ENCODE measurements around the gene STX7.

STX7 gene

GRCh38 chr6:132446141-132446854 lies 66.6 kb downstream of the STX7 start:
- Histone ChIP-seq H3K9me3 (ENCODE audit: control insufficient read depth, insufficient read depth, low read length) (0 out of 2 replicates have a peak, but pooled peaks cover 14% of the 10 kb centered on the region), H3K27me3 (ENCODE audit: control insufficient read depth, insufficient read depth, low read length) (no peaks in the 10 kb centered on the region), H3K36me3 (ENCODE audit: control insufficient read depth, insufficient read depth, low read length) (no peaks in the 10 kb centered on the region), H3K4me3 (ENCODE audit: low read depth, low read length) (no peak overlapping the region), H3K9ac (ENCODE audit: low read depth, low read length) (no peak overlapping the region), H3K4me1 (ENCODE audit: control insufficient read depth, insufficient read depth, low read length) (peaks cover 28% of the 10 kb centered on the region), H3K27ac (ENCODE audit: low read depth, low read length) (no peak overlapping the region)

- H3K9ac ChIP-seq (ENCODE audit: low read depth, low read length) = no peak overlapping the region
- H3K4me3 ChIP-seq (ENCODE audit: low read depth, low read length) = no peak overlapping the region
- peaks cover 28% of the 10 kb centered on the region for H3K4me1 ChIP-seq (ENCODE audit: control insufficient read depth, insufficient read depth, low read length)
- no peaks in the 10 kb centered on the region for H3K36me3 ChIP-seq (ENCODE audit: control insufficient read depth, insufficient read depth, low read length)
- H3K27ac ChIP-seq (ENCODE audit: low read depth, low read length) = no peak overlapping the region
- no peaks in the 10 kb centered on the region for H3K27me3 ChIP-seq (ENCODE audit: control insufficient read depth, insufficient read depth, low read length)
- H3K9me3 ChIP-seq (ENCODE audit: control insufficient read depth, insufficient read depth, low read length) = 0 out of 2 replicates have a peak, but pooled peaks cover 14% of the 10 kb centered on the region
Observed at GRCh38 chr6:132445201-132445951, 67.5 kb downstream of the STX7 start.

GRCh38 chr6:132443206-132443605 lies 69.7 kb downstream of the STX7 start:
- H3K36me3 ChIP-seq (ENCODE audit: control insufficient read depth, insufficient read depth, low read length) = no peaks in the 10 kb centered on the region
- 0 out of 2 replicates have a peak, but pooled peaks cover 14% of the 10 kb centered on the region for H3K9me3 ChIP-seq (ENCODE audit: control insufficient read depth, insufficient read depth, low read length)

GRCh38 chr6:132430110-132430509 lies 82.8 kb downstream of the STX7 start:
- Histone ChIP-seq H3K9ac (ENCODE audit: low read depth, low read length) (no peak overlapping the region), H3K4me1 (ENCODE audit: control insufficient read depth, insufficient read depth, low read length) (no peaks in the 10 kb centered on the region), H3K4me3 (ENCODE audit: low read depth, low read length) (no peak overlapping the region), H3K27me3 (ENCODE audit: control insufficient read depth, insufficient read depth, low read length) (no peaks in the 10 kb centered on the region), H3K27ac (ENCODE audit: low read depth, low read length) (no peak overlapping the region), H3K9me3 (ENCODE audit: control insufficient read depth, insufficient read depth, low read length) (no peaks in the 10 kb centered on the region), H3K36me3 (ENCODE audit: control insufficient read depth, insufficient read depth, low read length) (no peaks in the 10 kb centered on the region)

More at GRCh38 chr6:132443206-132443605, 69.7 kb downstream of the STX7 start:
- no peaks in the 10 kb centered on the region for H3K27me3 ChIP-seq (ENCODE audit: control insufficient read depth, insufficient read depth, low read length)
- H3K4me3 ChIP-seq (ENCODE audit: low read depth, low read length) = no peak overlapping the region
- peaks cover 28% of the 10 kb centered on the region for H3K4me1 ChIP-seq (ENCODE audit: control insufficient read depth, insufficient read depth, low read length)
- H3K27ac ChIP-seq (ENCODE audit: low read depth, low read length) = no peak overlapping the region
- no peak overlapping the region for H3K9ac ChIP-seq (ENCODE audit: low read depth, low read length)

GRCh38 chr6:132425176-132425575 lies 87.7 kb downstream of the STX7 start:
- no peak overlapping the region for H3K27ac ChIP-seq (ENCODE audit: low read depth, low read length)
- H3K9ac ChIP-seq (ENCODE audit: low read depth, low read length) = no peak overlapping the region
- no peak overlapping the region for H3K4me3 ChIP-seq (ENCODE audit: low read depth, low read length)
- no peaks in the 10 kb centered on the region for H3K36me3 ChIP-seq (ENCODE audit: control insufficient read depth, insufficient read depth, low read length)
- no peaks in the 10 kb centered on the region for H3K4me1 ChIP-seq (ENCODE audit: control insufficient read depth, insufficient read depth, low read length)
- H3K27me3 ChIP-seq (ENCODE audit: control insufficient read depth, insufficient read depth, low read length) = no peaks in the 10 kb centered on the region
- H3K9me3 ChIP-seq (ENCODE audit: control insufficient read depth, insufficient read depth, low read length) = no peaks in the 10 kb centered on the region

GRCh38 chr6:132423839-132424238 lies 89.1 kb downstream of the STX7 start:
- Histone ChIP-seq H3K9me3 (ENCODE audit: control insufficient read depth, insufficient read depth, low read length) (no peaks in the 10 kb centered on the region), H3K4me3 (ENCODE audit: low read depth, low read length) (no peak overlapping the region)

GRCh38 chr6:132418235-132418965 lies 94.5 kb downstream of the STX7 start:
- Histone ChIP-seq H3K27me3 (ENCODE audit: control insufficient read depth, insufficient read depth, low read length) (no peaks in the 10 kb centered on the region), H3K36me3 (ENCODE audit: control insufficient read depth, insufficient read depth, low read length) (no peaks in the 10 kb centered on the region), H3K4me3 (ENCODE audit: low read depth, low read length) (no peak overlapping the region), H3K27ac (ENCODE audit: low read depth, low read length) (no peak overlapping the region), H3K4me1 (ENCODE audit: control insufficient read depth, insufficient read depth, low read length) (no peaks in the 10 kb centered on the region), H3K9me3 (ENCODE audit: control insufficient read depth, insufficient read depth, low read length) (peaks cover 11% of the 10 kb centered on the region; the same call in 1 of the 2 replicates), H3K9ac (ENCODE audit: low read depth, low read length) (no peak overlapping the region)

More at GRCh38 chr6:132423839-132424238, 89.1 kb downstream of the STX7 start:
- no peak overlapping the region for H3K27ac ChIP-seq (ENCODE audit: low read depth, low read length)
- no peaks in the 10 kb centered on the region for H3K36me3 ChIP-seq (ENCODE audit: control insufficient read depth, insufficient read depth, low read length)
- H3K4me1 ChIP-seq (ENCODE audit: control insufficient read depth, insufficient read depth, low read length) = no peaks in the 10 kb centered on the region
- H3K9ac ChIP-seq (ENCODE audit: low read depth, low read length) = no peak overlapping the region
- H3K27me3 ChIP-seq (ENCODE audit: control insufficient read depth, insufficient read depth, low read length) = no peaks in the 10 kb centered on the region

GRCh38 chr6:132414761-132415160 lies 98.2 kb downstream of the STX7 start:
- Histone ChIP-seq H3K4me1 (ENCODE audit: control insufficient read depth, insufficient read depth, low read length) (no peaks in the 10 kb centered on the region), H3K27me3 (ENCODE audit: control insufficient read depth, insufficient read depth, low read length) (no peaks in the 10 kb centered on the region), H3K4me3 (ENCODE audit: low read depth, low read length) (no peak overlapping the region), H3K9me3 (ENCODE audit: control insufficient read depth, insufficient read depth, low read length) (peaks cover 11% of the 10 kb centered on the region; the same call in 1 of the 2 replicates), H3K9ac (ENCODE audit: low read depth, low read length) (no peak overlapping the region), H3K27ac (ENCODE audit: low read depth, low read length) (no peak overlapping the region), H3K36me3 (ENCODE audit: control insufficient read depth, insufficient read depth, low read length) (no peaks in the 10 kb centered on the region)

GRCh38 chr6:132414322-132414721 lies 98.6 kb downstream of the STX7 start:
- no peak overlapping the region for H3K4me3 ChIP-seq (ENCODE audit: low read depth, low read length)
- H3K27me3 ChIP-seq (ENCODE audit: control insufficient read depth, insufficient read depth, low read length) = no peaks in the 10 kb centered on the region
- H3K36me3 ChIP-seq (ENCODE audit: control insufficient read depth, insufficient read depth, low read length) = no peaks in the 10 kb centered on the region
- no peaks in the 10 kb centered on the region for H3K4me1 ChIP-seq (ENCODE audit: control insufficient read depth, insufficient read depth, low read length)
- H3K27ac ChIP-seq (ENCODE audit: low read depth, low read length) = no peak overlapping the region
- no peak overlapping the region for H3K9ac ChIP-seq (ENCODE audit: low read depth, low read length)
- H3K9me3 ChIP-seq (ENCODE audit: control insufficient read depth, insufficient read depth, low read length) = peaks cover 11% of the 10 kb centered on the region; the same call in 1 of the 2 replicates

- Histone ChIP-seq H3K27me3 (ENCODE audit: control insufficient read depth, insufficient read depth, low read length) (no peaks in the 10 kb centered on the region), H3K27ac (ENCODE audit: low read depth, low read length) (no peak overlapping the region), H3K9ac (ENCODE audit: low read depth, low read length) (no peak overlapping the region), H3K9me3 (ENCODE audit: control insufficient read depth, insufficient read depth, low read length) (peaks cover 11% of the 10 kb centered on the region; the same call in 1 of the 2 replicates), H3K4me1 (ENCODE audit: control insufficient read depth, insufficient read depth, low read length) (no peaks in the 10 kb centered on the region), H3K36me3 (ENCODE audit: control insufficient read depth, insufficient read depth, low read length) (no peaks in the 10 kb centered on the region), H3K4me3 (ENCODE audit: low read depth, low read length) (no peak overlapping the region)
Observed at GRCh38 chr6:132413499-132413802, 99.5 kb downstream of the STX7 start.

All from HUES48 (cell line).